HL-60 (cell line): Measurements from ENCODE around the gene VCPKMT.

Experiments
- DNase-seq, 2 experiments: peaks; one replicate each; pipeline ENCODE4 v3.0.0-alpha.2; 2010 to 2020; ENCODE audit warnings: low read depth in 1 of 2, low spot score in 1 of 2
- H3K27ac ChIP-seq: fragments of 250-450 bp; sonication (Bioruptor Pico); replicated peaks from 2 replicates; pipeline ENCODE4 v1.5.1; 2020; ENCODE audit warnings: mild to moderate bottlenecking, moderate library complexity
- H3K27me3 ChIP-seq: fragments of 250-450 bp; sonication (Bioruptor Pico); 2 replicates; pipeline ENCODE4 v1.5.1; 2021; ENCODE audit warnings: mild to moderate bottlenecking, moderate library complexity; ENCODE audit not compliant: insufficient read depth, poor library complexity, severe bottlenecking
- H3K4me3 ChIP-seq: replicated peaks from 2 replicates; pipeline ENCODE4 v1.5.1; 2011; ENCODE audit warnings: mild to moderate bottlenecking, control low read depth, low read length; ENCODE audit not compliant: insufficient read depth
- GABPA ChIP-seq: IDR thresholded peaks from 2 replicates; pipeline ENCODE4 v1.6.1; 2012; ENCODE audit warnings: low read depth
- POLR2AphosphoS5 ChIP-seq: IDR thresholded peaks from 2 replicates; pipeline ENCODE4 v1.6.1; 2012; ENCODE audit warnings: low read depth
- SPI1 ChIP-seq: IDR thresholded peaks from 2 replicates; pipeline ENCODE4 v1.6.1; 2012; ENCODE audit warnings: low read depth, mild to moderate bottlenecking, borderline replicate concordance
- TF ChIP-seq, protein P1 (sequence below): IDR thresholded peaks from 2 replicates; pipeline ENCODE4 v1.6.1; 2012; ENCODE audit warnings: low read depth; ENCODE audit not compliant: insufficient replicate concordance
- TF ChIP-seq, protein P2 (sequence below): IDR thresholded peaks from one replicate; pipeline ENCODE4 v1.5.1; 2011; ENCODE audit warnings: low read length, control low read depth, inconsistent platforms; ENCODE audit not compliant: insufficient read depth

VCPKMT gene

DNA sequence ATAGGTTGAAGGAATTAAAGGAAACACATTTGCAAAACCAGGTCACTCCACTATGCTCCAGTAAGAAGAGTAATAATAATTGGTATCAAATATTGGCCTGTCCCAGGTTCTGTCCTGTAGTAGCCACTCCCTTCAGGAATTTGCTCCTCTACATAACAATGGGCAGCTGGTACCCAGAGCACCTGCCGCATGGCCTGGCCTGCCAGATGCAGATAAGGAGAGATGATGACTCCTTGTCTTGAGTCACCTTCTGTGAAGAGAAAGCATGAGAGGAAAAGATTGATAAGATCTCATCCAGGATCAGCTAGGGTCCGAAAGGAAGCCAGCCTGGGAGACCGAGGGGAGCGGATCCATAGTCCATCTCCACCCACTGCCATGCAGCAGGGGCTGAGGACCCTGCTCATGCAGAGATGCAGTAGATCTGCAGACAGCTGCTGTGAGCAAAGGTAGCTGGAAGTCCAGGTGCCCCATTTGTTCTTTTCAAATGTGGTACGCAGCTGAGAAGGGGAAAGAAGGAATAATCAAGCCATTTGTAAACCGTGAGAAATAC, 24.3 kb downstream of the VCPKMT start:
- TF ChIP-seq, protein P1, sequence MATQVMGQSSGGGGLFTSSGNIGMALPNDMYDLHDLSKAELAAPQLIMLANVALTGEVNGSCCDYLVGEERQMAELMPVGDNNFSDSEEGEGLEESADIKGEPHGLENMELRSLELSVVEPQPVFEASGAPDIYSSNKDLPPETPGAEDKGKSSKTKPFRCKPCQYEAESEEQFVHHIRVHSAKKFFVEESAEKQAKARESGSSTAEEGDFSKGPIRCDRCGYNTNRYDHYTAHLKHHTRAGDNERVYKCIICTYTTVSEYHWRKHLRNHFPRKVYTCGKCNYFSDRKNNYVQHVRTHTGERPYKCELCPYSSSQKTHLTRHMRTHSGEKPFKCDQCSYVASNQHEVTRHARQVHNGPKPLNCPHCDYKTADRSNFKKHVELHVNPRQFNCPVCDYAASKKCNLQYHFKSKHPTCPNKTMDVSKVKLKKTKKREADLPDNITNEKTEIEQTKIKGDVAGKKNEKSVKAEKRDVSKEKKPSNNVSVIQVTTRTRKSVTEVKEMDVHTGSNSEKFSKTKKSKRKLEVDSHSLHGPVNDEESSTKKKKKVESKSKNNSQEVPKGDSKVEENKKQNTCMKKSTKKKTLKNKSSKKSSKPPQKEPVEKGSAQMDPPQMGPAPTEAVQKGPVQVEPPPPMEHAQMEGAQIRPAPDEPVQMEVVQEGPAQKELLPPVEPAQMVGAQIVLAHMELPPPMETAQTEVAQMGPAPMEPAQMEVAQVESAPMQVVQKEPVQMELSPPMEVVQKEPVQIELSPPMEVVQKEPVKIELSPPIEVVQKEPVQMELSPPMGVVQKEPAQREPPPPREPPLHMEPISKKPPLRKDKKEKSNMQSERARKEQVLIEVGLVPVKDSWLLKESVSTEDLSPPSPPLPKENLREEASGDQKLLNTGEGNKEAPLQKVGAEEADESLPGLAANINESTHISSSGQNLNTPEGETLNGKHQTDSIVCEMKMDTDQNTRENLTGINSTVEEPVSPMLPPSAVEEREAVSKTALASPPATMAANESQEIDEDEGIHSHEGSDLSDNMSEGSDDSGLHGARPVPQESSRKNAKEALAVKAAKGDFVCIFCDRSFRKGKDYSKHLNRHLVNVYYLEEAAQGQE = no peak
- TF ChIP-seq, protein P2, sequence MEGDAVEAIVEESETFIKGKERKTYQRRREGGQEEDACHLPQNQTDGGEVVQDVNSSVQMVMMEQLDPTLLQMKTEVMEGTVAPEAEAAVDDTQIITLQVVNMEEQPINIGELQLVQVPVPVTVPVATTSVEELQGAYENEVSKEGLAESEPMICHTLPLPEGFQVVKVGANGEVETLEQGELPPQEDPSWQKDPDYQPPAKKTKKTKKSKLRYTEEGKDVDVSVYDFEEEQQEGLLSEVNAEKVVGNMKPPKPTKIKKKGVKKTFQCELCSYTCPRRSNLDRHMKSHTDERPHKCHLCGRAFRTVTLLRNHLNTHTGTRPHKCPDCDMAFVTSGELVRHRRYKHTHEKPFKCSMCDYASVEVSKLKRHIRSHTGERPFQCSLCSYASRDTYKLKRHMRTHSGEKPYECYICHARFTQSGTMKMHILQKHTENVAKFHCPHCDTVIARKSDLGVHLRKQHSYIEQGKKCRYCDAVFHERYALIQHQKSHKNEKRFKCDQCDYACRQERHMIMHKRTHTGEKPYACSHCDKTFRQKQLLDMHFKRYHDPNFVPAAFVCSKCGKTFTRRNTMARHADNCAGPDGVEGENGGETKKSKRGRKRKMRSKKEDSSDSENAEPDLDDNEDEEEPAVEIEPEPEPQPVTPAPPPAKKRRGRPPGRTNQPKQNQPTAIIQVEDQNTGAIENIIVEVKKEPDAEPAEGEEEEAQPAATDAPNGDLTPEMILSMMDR = no peak
- TF ChIP-seq GABPA = no peak
- TF ChIP-seq POLR2AphosphoS5 = no peak
- Histone ChIP-seq H3K4me3 (no peak overlapping the region), H3K27ac (no peak overlapping the region), H3K27me3 (no peaks in the 10 kb centered on the region)
- DNase-seq = no peak

DNA sequence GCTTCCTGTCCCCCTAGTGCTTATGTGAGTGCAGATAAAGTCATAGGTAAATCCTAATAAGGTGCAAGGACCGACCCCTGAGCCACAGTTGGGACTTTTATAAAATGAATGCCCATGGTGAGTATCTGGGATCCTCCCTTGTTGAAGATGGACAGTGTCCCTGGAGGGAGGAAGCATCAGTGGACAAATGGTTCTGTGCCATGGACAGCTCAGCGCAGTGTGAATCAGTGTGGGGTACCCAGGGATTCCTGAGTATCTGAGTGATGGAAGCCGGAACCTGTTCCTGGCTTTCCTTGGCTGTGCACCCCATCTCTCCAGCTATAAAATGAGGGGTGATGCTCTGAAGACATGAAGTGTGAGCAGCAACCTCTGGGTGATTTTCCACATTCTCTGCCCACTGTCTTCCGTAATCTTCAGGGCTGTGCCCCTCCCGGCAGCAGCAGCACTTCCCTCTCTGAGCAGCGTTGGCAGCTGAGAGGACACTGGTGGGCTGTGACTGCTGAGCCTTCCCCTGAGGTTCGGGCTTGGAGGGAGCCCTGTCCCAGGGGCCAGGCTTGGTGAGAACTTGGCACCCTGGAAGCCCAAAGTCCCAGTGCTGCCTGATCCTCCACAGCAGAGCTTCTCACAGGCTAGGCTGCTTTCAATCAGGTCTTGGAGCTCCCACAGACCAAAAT, 25.0 kb downstream of the VCPKMT start:
- no peak overlapping the region for H3K4me3 ChIP-seq
- DNase-seq = peak in 1 of 2 experiments; percentile 20
- no peaks in the 10 kb centered on the region for H3K27me3 ChIP-seq
- TF ChIP-seq, protein P1 = no peak
- TF ChIP-seq GABPA = no peak
- TF ChIP-seq, protein P2 = no peak
- no peak for TF ChIP-seq SPI1
- no peak for TF ChIP-seq POLR2AphosphoS5
- no peak overlapping the region for H3K27ac ChIP-seq

DNA sequence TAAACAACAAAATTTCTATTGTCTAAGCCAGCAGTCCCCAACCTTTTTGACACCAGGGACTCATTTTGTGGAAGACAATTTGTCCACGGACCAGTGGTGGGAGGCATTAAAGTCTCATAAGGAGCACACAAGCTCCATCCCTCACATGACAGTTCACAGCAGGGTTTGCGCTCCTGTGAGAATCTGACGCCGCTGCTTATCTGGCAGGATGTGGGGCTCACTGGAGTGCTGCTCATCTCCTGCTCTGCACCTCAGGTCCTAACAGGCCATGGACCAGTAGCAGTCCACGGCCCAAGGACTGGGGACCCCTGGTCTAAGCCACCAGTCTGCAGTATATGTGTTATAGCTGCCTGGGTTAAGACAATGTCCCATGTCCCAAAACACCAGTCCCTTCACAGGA, 27.2 kb downstream of the VCPKMT start:
- Histone ChIP-seq H3K4me3 (no peak overlapping the region), H3K27me3 (no peaks in the 10 kb centered on the region), H3K27ac (no peak overlapping the region)
- TF ChIP-seq, protein P2 = no peak
- TF ChIP-seq SPI1 = no peak
- DNase-seq = no peak

DNA sequence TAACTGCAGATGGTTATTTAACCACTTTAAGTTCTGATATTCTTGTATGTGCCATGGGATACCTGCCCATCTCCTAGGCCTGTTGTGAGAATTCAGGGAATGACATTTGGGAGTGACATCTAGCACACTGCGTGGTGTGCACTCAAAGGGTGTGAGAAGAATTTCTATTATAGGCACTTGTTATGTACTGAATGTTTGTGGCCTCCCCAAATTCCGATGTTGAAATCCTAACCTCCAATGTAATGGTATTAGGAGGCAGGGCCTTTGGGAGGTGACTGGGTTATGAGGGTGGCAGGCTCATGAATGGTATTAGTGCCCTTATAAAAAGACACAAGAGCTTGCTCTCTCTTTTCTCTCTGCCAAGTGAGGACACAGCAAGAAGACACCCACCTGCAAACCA, 27.6 kb downstream of the VCPKMT start:
- Histone ChIP-seq H3K4me3 (no peak overlapping the region), H3K27me3 (no peaks in the 10 kb centered on the region), H3K27ac (no peak overlapping the region)
- TF ChIP-seq GABPA = no peak
- TF ChIP-seq, protein P2 = no peak
- TF ChIP-seq, protein P1 = no peak
- no peak for TF ChIP-seq SPI1
- no peak for TF ChIP-seq POLR2AphosphoS5
- no peak for DNase-seq
